Panc1 (cell line): ENCODE results near the gene DNASE1L1.

Experiments used
- POLR2AphosphoS5 ChIP-seq: IDR thresholded peaks from 2 replicates; pipeline ENCODE4 v1.6.1; 2012; ENCODE audit warnings: mild to moderate bottlenecking, low read depth, low read length, moderate library complexity
- TF ChIP-seq, protein P1 (sequence below): fragments of 450-650 bp; IDR thresholded peaks from 2 replicates; pipeline ENCODE4 v1.5.1; 2017; ENCODE audit warnings: mild to moderate bottlenecking

DNA sequence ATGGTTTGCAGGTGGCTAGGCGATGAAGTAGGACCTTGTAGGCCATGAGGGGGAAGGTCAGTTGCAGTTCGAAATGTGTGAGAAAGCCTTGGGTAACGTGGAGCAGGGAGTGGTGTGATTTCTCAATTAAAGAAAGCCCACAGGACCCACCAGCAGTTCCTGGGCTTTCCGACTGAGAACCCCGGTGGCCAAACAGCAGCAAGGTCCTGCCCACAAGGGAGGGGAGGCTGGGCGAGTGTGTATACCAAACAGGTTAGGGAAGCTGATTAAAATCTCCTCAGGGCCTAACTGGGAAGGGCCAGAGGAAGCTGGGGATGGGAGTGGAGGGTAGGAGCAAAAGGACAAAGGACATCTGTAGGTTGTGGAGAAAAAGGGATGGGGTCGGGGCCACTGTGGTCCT, 21.9 kb upstream of the DNASE1L1 start:
- TF ChIP-seq, protein P1, sequence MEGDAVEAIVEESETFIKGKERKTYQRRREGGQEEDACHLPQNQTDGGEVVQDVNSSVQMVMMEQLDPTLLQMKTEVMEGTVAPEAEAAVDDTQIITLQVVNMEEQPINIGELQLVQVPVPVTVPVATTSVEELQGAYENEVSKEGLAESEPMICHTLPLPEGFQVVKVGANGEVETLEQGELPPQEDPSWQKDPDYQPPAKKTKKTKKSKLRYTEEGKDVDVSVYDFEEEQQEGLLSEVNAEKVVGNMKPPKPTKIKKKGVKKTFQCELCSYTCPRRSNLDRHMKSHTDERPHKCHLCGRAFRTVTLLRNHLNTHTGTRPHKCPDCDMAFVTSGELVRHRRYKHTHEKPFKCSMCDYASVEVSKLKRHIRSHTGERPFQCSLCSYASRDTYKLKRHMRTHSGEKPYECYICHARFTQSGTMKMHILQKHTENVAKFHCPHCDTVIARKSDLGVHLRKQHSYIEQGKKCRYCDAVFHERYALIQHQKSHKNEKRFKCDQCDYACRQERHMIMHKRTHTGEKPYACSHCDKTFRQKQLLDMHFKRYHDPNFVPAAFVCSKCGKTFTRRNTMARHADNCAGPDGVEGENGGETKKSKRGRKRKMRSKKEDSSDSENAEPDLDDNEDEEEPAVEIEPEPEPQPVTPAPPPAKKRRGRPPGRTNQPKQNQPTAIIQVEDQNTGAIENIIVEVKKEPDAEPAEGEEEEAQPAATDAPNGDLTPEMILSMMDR: no peak
- TF ChIP-seq POLR2AphosphoS5: no peak
